GM12872 (cell line): ENCODE data around the gene SLC1A6.

Experiments
- TF ChIP-seq, protein P1 (sequence below): IDR thresholded peaks from 3 replicates; pipeline ENCODE4 v1.5.1; 2011; ENCODE audit warnings: low read depth, mild to moderate bottlenecking, low read length, moderate library complexity; ENCODE audit not compliant: insufficient read depth

SLC1A6 gene

GRCh38 chr19:14974488-14974887 lies 5.2 kb downstream of the SLC1A6 start:
- TF ChIP-seq, protein P1, sequence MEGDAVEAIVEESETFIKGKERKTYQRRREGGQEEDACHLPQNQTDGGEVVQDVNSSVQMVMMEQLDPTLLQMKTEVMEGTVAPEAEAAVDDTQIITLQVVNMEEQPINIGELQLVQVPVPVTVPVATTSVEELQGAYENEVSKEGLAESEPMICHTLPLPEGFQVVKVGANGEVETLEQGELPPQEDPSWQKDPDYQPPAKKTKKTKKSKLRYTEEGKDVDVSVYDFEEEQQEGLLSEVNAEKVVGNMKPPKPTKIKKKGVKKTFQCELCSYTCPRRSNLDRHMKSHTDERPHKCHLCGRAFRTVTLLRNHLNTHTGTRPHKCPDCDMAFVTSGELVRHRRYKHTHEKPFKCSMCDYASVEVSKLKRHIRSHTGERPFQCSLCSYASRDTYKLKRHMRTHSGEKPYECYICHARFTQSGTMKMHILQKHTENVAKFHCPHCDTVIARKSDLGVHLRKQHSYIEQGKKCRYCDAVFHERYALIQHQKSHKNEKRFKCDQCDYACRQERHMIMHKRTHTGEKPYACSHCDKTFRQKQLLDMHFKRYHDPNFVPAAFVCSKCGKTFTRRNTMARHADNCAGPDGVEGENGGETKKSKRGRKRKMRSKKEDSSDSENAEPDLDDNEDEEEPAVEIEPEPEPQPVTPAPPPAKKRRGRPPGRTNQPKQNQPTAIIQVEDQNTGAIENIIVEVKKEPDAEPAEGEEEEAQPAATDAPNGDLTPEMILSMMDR: no peak

DNA sequence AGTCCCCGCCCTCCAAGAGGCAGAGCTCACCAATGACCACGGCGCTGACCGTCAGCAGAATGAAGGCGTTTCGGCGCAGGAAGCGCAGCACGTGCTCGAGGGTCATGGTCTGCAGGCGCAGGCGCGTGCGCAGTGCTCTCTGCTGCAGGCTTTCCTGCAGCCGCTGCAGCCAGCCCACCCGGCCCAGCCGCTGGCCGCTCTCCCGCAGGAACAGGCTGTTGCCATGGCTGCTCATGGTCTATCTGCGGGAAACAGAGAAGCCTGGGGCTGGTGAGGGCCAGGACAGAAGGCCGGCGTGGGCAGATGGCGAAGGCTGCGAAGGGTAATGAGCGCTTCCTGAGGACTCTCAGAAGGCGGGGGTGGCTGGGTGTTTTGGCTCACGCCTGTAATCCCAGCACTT lies 7.0 kb downstream of the SLC1A6 start:
- TF ChIP-seq, protein P1: no peak

DNA sequence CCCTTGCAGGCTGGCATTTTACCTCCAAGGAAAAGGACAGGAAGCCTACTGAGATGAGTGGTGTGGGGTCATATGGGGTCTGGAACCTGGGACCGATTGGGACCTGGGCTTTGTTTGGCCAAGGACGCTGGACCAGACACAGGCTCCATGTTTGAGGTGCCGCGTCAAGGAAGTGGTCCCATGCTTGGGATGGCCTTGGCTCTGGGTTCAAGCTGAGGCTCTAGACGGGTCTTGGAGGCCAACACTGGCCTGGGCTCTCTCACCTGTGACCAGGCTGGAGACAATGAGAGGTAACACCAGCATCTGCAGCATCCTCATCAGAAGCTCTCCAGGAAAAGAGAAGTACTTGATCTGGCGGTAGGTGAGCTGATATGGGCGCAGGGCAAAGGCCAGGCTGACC lies 8.2 kb downstream of the SLC1A6 start:
- TF ChIP-seq, protein P1: no peak

DNA sequence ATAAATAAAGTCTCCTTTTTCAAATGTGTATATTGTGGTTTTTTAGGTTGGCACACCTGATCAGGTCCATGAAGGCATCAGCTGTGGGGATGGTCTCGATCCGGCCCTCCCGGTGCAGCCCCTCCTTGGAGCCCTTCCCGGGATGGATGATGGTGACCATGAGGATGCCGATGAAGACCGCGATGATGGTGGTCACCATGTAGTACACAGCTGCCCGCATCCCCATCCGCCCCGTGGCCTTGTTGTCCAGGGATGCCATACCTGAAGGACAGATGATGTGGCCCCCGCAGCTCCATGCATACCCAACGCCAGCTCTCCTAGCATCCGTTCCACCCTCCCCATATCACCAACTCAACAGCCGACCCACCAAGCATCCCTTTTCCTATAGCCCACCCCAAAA lies 11.4 kb downstream of the SLC1A6 start:
- TF ChIP-seq, protein P1: no peak

- TF ChIP-seq, protein P1: no peak
Observed at GRCh38 chr19:14961956-14962685, 17.5 kb downstream of the SLC1A6 start.

DNA sequence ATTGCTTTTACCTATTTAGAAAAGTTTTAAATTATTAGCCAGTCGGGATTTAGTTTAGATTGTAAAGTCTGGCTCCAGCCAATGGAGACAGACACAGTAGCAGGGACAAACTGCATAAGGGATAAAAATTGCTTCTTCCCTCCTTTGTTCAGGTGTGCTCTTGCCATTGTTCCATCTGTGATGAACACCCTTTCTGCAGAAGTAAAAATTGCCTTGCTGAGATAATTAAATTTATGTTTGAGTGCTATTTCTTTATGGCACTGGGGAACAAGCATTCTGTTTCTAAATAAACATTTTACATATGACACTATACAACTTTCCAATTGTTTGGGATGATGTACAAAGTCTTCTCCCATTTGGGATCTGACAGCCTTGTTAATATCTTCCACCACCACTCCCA lies 20.4 kb downstream of the SLC1A6 start:
- TF ChIP-seq, protein P1: no peak

- TF ChIP-seq, protein P1: no peak
Observed at GRCh38 chr19:14957464-14957863, 22.2 kb downstream of the SLC1A6 start.
